Cerebellar nuclear complex (tissue), 1 donor: ENCODE data around the gene METAP2.
A peak's percentile ranks its signal among the peaks of the same experiment; 100 is the strongest.
"Not testable (repeated sequence)": the region's sequence is repeated elsewhere in the genome, so short reads cannot be mapped to it uniquely, and the experiment has no call there.

Experiments
- DNase-seq, 2 experiments: peaks; one replicate each; lab custom pipeline; 2025; lab: John Stamatoyannopoulos, UW

Gene METAP2

DNA sequence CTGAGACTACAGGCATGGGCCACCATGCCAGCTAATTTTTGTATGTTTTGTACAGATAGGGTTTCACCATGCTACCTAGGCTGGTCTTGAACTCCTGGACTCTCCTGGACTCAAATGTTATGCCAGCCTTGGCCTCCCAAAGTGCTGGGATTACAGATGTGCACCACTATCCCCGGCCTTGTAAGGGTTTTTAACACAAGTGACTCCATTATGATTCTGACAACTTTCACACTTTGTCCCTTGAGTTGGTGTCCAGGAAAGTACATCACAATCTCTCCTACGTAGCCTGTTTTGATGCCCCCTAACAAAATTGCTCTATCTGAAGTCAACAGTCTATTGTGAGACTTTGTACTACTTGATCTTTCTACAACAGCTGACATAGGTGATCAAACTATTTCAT is 11.4 kb upstream of the METAP2 start:
- DNase-seq = no peak

- DNase-seq = no peak
These were observed 10.9 kb upstream of the METAP2 start for GRCh38 chr12:95463050-95463449.

- DNase-seq = not testable (repeated sequence)
These were observed 10.2 kb upstream of the METAP2 start for GRCh38 chr12:95463776-95464175.

DNA sequence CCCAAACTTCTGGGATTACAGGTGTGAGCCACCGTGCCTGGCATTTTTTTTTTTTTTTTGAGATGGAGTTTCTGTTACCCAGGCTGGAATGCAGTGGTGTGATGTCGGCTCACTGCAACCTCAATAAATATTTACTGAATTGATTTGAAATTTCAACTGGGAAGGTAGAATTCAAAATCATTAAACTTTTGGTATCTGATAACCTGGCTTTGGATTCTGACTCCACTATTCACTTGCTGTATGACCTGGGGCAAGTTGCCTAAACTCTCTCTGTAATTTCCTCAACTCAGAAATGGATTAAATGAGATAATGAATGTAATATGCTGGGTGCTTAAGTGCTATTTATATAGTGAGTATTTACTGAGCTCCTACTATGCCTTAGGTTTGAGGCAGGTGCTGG is 8.7 kb upstream of the METAP2 start:
- DNase-seq = no peak

DNA sequence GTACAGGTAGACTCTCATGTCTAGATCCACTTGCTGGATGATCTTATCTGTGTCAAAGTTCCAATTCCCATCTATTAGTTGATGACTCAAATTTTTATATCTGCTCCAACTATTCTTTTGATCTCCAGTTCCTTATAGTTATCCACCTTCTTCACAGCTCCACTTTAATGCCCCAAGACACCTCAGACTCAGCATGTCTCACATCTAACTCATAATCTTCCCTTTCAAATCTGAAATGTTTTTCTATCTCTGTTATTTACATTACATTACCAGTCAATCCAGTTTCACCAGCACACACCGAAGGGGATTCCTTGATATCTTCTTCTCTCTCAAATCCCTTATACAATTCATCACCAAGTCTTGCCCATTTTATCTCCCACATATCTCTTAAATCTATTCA is 3.7 kb upstream of the METAP2 start:
- DNase-seq = no peak

- DNase-seq = peak in 1 of 2 experiments; percentile 29
These were observed 595 bp upstream of the METAP2 start for GRCh38 chr12:95473231-95473883.

GRCh38 chr12:95474660-95474958 is 657 bp downstream of the METAP2 start:
- DNase-seq = no peak

- DNase-seq = no peak
These were observed 6.3 kb downstream of the METAP2 start for GRCh38 chr12:95480230-95480629.

- DNase-seq = no peak
These were observed 7.1 kb downstream of the METAP2 start for GRCh38 chr12:95481072-95481471.

DNA sequence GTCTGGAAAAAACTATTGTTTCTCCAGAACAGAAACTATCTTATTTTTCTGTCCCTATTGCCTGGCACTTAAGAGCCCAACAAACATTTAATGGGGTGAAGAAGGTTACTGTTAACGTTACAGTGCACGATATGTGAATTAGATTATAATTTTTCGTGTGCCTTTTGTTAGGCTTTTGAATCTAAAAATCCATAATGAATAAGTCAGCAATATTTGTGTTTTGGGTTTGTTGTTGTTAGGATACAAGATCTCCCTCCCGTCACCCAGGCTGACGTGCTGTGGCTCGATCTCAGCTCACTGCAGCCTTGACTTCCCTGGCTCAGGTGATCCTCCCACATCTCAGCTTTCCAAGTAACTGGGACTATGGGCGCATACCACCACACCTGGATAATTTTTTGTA is 7.9 kb downstream of the METAP2 start:
- DNase-seq = no peak

- DNase-seq = not testable (repeated sequence)
These were observed 8.6 kb downstream of the METAP2 start for GRCh38 chr12:95482564-95482963.

- DNase-seq = no peak
These were observed 10.6 kb downstream of the METAP2 start for GRCh38 chr12:95484524-95484923.

DNA sequence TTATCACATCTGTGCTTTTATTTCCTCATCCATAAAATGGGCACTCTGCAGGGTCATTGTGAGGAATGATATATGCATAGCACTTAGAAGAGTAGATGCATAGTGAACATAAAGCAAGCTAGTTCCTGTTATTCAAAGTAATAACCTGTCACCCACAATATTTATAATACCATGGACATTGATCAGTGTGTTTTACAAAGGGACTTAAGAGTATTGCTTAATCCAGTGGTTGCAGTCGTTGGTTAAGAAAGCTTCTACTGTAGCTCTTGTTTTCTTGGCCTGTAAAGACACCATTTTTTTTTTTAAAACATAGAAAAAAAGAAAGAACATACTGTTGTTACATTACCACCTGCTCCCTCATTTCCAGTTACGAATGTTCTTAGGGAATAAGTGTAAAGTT is 13.1 kb downstream of the METAP2 start:
- no peak for DNase-seq

- no peak for DNase-seq
These were observed 18.5 kb downstream of the METAP2 start for GRCh38 chr12:95492462-95492861.

GRCh38 chr12:95494888-95495287 is 20.9 kb downstream of the METAP2 start:
- DNase-seq = no peak

GRCh38 chr12:95495433-95495832 is 21.5 kb downstream of the METAP2 start:
- DNase-seq = no peak

DNA sequence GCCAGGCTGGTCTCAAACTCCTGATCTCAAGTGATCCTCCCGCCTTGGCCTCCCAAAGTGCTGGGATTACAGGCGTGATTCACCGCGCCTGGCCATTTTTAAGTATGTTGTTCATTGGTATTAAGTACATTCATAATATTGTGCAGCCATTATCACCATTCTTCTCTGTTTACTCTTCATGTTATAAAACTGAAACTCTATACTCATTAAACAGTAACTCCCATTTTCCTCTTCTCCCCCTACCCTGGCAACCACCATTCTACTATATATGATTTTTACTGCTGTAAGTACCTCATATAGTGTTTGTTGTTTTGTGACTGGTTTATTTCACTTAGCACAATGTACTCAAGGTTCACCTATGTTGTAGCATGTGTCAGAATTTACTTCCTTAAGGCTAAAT is 23.1 kb downstream of the METAP2 start:
- DNase-seq = no peak

- no peak for DNase-seq
These were observed 25.0 kb downstream of the METAP2 start for GRCh38 chr12:95498968-95499367.

- DNase-seq = no peak
These were observed 25.8 kb downstream of the METAP2 start for GRCh38 chr12:95499772-95500171.

DNA sequence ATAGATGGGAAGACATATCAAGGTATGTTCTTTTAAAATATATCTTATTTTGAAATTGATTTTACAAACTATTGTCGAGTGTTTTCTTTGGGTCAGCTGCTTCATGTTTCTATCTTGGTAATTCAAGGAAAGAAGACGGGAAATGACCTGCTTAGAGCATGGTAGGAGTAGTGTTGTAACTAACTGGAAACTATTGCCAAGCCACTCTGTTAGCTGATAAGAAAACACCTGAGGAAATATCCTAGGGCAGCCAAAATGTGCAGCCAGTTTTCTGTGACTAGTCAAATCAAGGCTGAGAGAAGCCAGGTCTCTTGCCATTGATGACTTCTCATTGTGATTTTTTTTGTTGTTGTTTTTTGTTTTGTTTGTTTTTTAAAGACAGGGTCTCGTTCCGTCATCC is 30.2 kb downstream of the METAP2 start:
- DNase-seq = no peak

- no peak for DNase-seq
These were observed 31.1 kb downstream of the METAP2 start for GRCh38 chr12:95505039-95505438.

DNA sequence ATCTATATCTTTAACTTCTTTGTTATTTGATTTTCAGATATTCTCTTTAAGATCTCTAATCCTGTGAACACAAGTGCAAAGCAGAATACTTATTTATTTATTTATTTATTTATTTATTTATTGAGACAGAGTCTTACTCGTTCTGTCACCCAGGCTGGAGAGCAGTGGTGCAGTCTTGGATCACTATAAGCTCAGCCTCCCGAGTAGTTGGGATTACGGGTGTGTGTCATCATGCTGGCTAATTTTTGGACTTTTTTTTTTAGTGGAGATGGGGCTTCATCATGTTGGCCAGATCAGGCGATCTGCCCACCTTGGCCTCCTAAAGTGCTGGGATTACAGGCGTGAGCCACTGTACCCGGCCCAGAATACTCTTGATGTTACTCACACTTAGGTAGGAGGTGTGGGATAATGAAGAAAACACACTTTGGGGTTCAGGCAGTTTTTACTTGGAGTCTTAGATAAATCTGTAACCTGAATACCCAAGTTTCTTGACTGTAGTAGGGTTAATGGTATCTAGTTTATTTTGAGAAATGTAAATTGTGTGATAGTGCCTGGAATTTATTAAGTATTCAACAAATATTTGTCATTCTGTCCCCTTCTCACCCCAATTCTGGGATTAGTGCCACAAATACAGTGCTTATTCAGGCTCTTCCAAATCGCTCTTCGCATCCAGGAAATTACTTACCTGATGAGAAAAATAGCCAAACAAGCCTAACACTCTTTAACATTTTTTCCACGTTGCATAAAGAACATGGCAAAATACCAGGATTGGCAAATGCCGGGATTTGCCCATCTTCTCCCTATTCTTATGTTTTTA is 33.0 kb downstream of the METAP2 start:
- DNase-seq = no peak

DNA sequence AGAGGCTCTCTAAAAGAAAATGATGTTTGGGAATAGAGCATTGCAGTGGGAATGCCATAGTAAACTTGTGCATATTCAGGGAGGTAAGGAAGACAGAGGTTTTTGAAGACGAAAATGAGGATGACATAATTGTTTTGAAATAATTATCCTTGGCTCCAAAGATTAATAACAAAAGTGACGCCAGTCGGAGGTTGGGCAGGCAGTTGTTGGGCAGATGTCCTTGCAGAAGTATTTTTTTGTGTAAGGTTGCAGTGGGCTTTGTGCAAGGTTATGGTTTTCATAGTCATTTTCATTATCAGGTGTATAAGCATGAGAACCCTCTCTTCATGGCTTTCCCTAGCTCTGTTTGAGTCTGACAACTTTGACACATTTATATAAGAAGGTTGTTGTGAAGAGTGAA is 35.3 kb downstream of the METAP2 start:
- DNase-seq = no peak

DNA sequence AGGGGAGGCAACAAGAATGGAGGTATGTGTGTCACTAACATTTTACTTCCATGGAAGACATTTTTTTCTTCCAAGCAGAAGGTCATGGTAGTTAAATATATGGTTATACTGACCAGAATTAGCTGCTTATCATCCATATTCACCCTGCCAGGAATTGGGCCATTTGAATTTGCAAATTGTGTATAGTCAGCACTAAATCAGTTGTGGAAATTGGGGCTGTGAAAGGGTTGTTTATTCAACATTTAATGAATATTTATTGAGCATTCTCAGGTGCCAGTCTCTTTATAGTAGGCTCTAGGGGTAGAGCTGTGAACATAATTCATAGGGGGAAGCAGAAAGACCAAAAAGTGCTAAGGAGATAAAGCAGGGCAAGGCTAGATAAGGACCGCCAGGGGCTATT is 38.0 kb downstream of the METAP2 start:
- DNase-seq = no peak
